Stomach (tissue), 9 donors: ENCODE results near the gene L3MBTL4. TPM values are rescaled to one million over a fixed set of nuclear protein-coding genes. Genes with fewer than 3 reads are reported as not detected.

Experiments
- DNase-seq, 2 donors: peaks; one replicate each; pipeline versions ENCODE4 v3.0.0 to v3.0.0-alpha.2; 2013 to 2019
- H3K27ac ChIP-seq, 5 donors: fragments of 200-600 bp in 4 of 5; sonication (generic) in 4 of 5; one replicate each; pipeline ENCODE4 v1.5.1; 2013 to 2019; ENCODE audit warnings: mild to moderate bottlenecking in 1 of 5, moderate library complexity in 1 of 5
- H3K27me3 ChIP-seq, 3 donors: fragments of 200-600 bp; sonication (generic); one replicate each; pipeline ENCODE4 v1.5.1; 2017 to 2019; ENCODE audit warnings: mixed run types in 1 of 3
- H3K36me3 ChIP-seq, 4 donors: fragments of 200-600 bp; sonication (generic); 1 replicate in 3 of 4; 2 replicates in 1 of 4; pipeline ENCODE4 v1.5.1; 2016 to 2019
- H3K4me1 ChIP-seq, 4 donors: fragments of 200-600 bp; sonication (generic); one replicate each; pipeline ENCODE4 v1.5.1; 2016 to 2019
- H3K4me3 ChIP-seq, 4 donors: fragments of 200-600 bp; sonication (generic) in 3 of 4; one replicate each; pipeline ENCODE4 v1.5.1; 2016 to 2019; ENCODE audit warnings: mild to moderate bottlenecking in 1 of 4
- H3K9me3 ChIP-seq, 4 donors: fragments of 200-600 bp; sonication (generic); one replicate each; pipeline ENCODE4 v1.5.1; 2016 to 2019
- EP300 ChIP-seq: sonication (generic); formaldehyde crosslinking; IDR thresholded peaks from one replicate; pipeline ENCODE4 v1.6.1; 2017; ENCODE audit warnings: antibody characterized with exemption
- POLR2A ChIP-seq, 4 donors: fragments of 450-650 bp; IDR thresholded peaks; one replicate each; pipeline ENCODE4 v1.6.1; 2016; ENCODE audit warnings: antibody characterized with exemption in 4 of 4, control low read depth in 2 of 4, mild to moderate bottlenecking in 1 of 4, moderate library complexity in 1 of 4
- POLR2AphosphoS5 ChIP-seq, 3 donors: sonication (generic); formaldehyde crosslinking; IDR thresholded peaks; one replicate each; pipeline ENCODE4 v1.6.1; 2016; ENCODE audit warnings: antibody characterized with exemption in 3 of 3
- WGBS, 5 donors: extraction: QIAGEN DNeasy Blood & Tissue Kit in 3 of 5; methylation state at CpG; one replicate each; pipeline versions ENCODE4 v1.1.5 to v1.1.7; 2013 to 2018; 5-methylcytosine and 5-hydroxymethylcytosine counted together
- intact Hi-C: fragments of 100-400 bp; cut with DNase I; formaldehyde crosslinking; loops from one replicate; pipeline ENCODE4 v1.15.1; 2023; ENCODE audit warnings: low total_unique reads
- polyA plus RNA-seq, 3 donors: library from polyadenylated mRNA; stranded (reverse); fragments of 200-250 nt; gene quantifications; one replicate each; pipeline ENCODE4 v1.2.3, GENCODE V29; 2013
- total RNA-seq, 5 donors: library from RNA; depleted of rRNA; stranded (reverse); fragments of >200 nt; gene quantifications; one replicate each; pipeline versions ENCODE4 v1.1.0 to v1.2.3, GENCODE V29; 2014 to 2016
- TF ChIP-seq, protein P1 (sequence below), 7 experiments: fragments of 450-650 bp in 4 of 7; fragments of 200-600 bp in 3 of 7; sonication (generic) in 3 of 7; IDR thresholded peaks; one replicate each; pipeline ENCODE4 v1.5.1; 2016 to 2019; ENCODE audit warnings: antibody characterized with exemption in 7 of 7, control low read depth in 2 of 7, mild to moderate bottlenecking in 1 of 7
- donor health status: healthy with polysubstance abuse.
- donor health status: Bipolar disorder and iron deficiency.
- donor health status: healthy.

L3MBTL4 gene
- total and polyA plus RNA-seq, 8 donors, result 1.9 to 23.3 (median 7.6) TPM

DNA sequence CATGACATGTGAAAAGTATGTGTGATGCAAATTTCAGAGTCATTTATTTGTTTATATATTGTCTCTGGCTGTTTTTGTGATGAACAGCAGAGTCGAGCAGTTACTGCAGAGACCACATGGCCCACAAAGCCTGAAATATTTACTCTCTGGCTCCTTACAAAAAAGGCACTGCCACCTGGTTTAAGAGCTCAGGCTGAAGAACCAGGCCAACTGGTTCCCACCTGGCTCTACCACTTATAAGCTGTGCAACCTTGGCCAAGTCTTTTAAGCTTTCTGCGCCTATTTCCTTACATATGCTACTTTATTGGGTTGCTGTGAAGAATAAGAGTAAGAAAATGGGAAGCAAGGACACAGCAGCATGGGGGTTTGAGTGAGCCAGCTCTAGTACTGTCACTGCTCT, 207.6 kb downstream of the L3MBTL4 start:
- WGBS, 5 donors, result 45 to 78% (median 57%) methylated on average over 2 of the region's 2 CpGs
- intact Hi-C loops, result no loop called here
- TF ChIP-seq, protein P1, sequence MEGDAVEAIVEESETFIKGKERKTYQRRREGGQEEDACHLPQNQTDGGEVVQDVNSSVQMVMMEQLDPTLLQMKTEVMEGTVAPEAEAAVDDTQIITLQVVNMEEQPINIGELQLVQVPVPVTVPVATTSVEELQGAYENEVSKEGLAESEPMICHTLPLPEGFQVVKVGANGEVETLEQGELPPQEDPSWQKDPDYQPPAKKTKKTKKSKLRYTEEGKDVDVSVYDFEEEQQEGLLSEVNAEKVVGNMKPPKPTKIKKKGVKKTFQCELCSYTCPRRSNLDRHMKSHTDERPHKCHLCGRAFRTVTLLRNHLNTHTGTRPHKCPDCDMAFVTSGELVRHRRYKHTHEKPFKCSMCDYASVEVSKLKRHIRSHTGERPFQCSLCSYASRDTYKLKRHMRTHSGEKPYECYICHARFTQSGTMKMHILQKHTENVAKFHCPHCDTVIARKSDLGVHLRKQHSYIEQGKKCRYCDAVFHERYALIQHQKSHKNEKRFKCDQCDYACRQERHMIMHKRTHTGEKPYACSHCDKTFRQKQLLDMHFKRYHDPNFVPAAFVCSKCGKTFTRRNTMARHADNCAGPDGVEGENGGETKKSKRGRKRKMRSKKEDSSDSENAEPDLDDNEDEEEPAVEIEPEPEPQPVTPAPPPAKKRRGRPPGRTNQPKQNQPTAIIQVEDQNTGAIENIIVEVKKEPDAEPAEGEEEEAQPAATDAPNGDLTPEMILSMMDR (IDR thresholded peaks at IDR 0.05), result no peak
- TF ChIP-seq POLR2AphosphoS5 (IDR thresholded peaks at IDR 0.05), result no peak

GRCh38 chr18:6205706-6206105, 209.0 kb downstream of the L3MBTL4 start:
- Histone ChIP-seq H3K27me3 (no peaks in the 10 kb centered on the region), H3K36me3 (no peaks in the 10 kb centered on the region), H3K4me3 (no peak overlapping the region), H3K4me1 (no peaks in the 10 kb centered on the region), H3K9me3 (no peaks in the 10 kb centered on the region), H3K27ac (no peak overlapping the region)
- no peak for DNase-seq
- WGBS, 5 donors, result 70 to 79% (median 76%) methylated on average over 2 of the region's 2 CpGs
- intact Hi-C loops, result no loop called here
- no peak for TF ChIP-seq POLR2A (IDR thresholded peaks at IDR 0.05)
- TF ChIP-seq POLR2AphosphoS5 (IDR thresholded peaks at IDR 0.05), result no peak
- TF ChIP-seq, protein P1 (IDR thresholded peaks at IDR 0.05), result no peak
- TF ChIP-seq EP300, result no peak

More for the DNA sequence above, 207.6 kb downstream of the L3MBTL4 start:
- Histone ChIP-seq H3K27me3 (no peaks in the 10 kb centered on the region), H3K9me3 (no peaks in the 10 kb centered on the region), H3K4me3 (no peak overlapping the region), H3K4me1 (no peaks in the 10 kb centered on the region), H3K36me3 (no peaks in the 10 kb centered on the region), H3K27ac (no peak overlapping the region)
- DNase-seq, result peak; percentile 53 to 55

GRCh38 chr18:6204476-6204875, 210.2 kb downstream of the L3MBTL4 start:
- intact Hi-C loops, result no loop called here
- no peak for DNase-seq
- H3K4me3 ChIP-seq, result no peak overlapping the region

DNA sequence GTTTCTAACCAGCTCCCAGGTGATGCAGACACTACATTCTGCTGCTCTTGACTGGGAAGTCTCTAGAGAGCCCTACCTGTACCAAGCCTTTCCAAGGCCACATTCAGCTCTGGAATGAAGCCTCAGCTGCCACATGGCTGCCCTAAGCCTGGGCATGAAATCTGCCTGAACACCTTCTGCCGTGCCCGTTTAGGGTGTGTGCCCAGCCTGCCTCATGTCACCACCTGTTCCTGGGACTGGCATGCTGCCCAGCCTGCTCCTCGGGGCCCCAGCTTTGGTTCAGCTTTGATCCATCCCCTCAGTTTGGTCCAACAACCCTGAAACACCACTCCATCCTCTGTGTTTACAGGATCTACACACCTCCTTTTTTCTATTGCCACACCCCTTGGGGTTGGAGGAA, 210.9 kb downstream of the L3MBTL4 start:
- WGBS, 5 donors, result 29 to 72% (median 37%) methylated on average over 2 to 3 of the region's 3 CpGs
- H3K27me3 ChIP-seq, result no peaks in the 10 kb centered on the region

More at GRCh38 chr18:6204476-6204875, 210.2 kb downstream of the L3MBTL4 start:
- no peak for TF ChIP-seq EP300
- TF ChIP-seq, protein P1 (IDR thresholded peaks at IDR 0.05), result no peak
- TF ChIP-seq POLR2A (IDR thresholded peaks at IDR 0.05), result no peak
- no peak for TF ChIP-seq POLR2AphosphoS5 (IDR thresholded peaks at IDR 0.05)
- no peaks in the 10 kb centered on the region for H3K36me3 ChIP-seq
- no peaks in the 10 kb centered on the region for H3K4me1 ChIP-seq
- H3K27ac ChIP-seq, result no peak overlapping the region
- H3K27me3 ChIP-seq, result no peaks in the 10 kb centered on the region
- H3K9me3 ChIP-seq, result no peaks in the 10 kb centered on the region

More for the DNA sequence above, 210.9 kb downstream of the L3MBTL4 start:
- intact Hi-C loops, result no loop called here
- H3K4me3 ChIP-seq, result no peak overlapping the region
- DNase-seq, result peak in 1 of 2 donors; percentile 31
- no peaks in the 10 kb centered on the region for H3K9me3 ChIP-seq
- no peaks in the 10 kb centered on the region for H3K36me3 ChIP-seq
- H3K4me1 ChIP-seq, result no peaks in the 10 kb centered on the region
- no peak overlapping the region for H3K27ac ChIP-seq
- TF ChIP-seq POLR2A (IDR thresholded peaks at IDR 0.05) (no peak), EP300 (no peak), POLR2AphosphoS5 (IDR thresholded peaks at IDR 0.05) (no peak)
- TF ChIP-seq, protein P1 (IDR thresholded peaks at IDR 0.05), result no peak
